Osteocyte (in vitro differentiated cells): Measurements from ENCODE around the gene PTPN3. TPM values are rescaled to one million over a fixed set of nuclear protein-coding genes. Genes with fewer than 3 reads are reported as not detected.

Experiments used
- DNase-seq: peaks from one replicate; pipeline ENCODE4 v3.0.0; 2021; ENCODE audit warnings: mixed read lengths; ENCODE audit not compliant: unreplicated experiment; ENCODE audit errors: extremely low spot score
- H3K27ac Mint-ChIP-seq: one replicate; pipeline ENCODE4 v1.8.0; 2021; ENCODE audit warnings: mild to moderate bottlenecking, mixed read lengths; ENCODE audit not compliant: unreplicated experiment
- H3K27me3 Mint-ChIP-seq: one replicate; pipeline ENCODE4 v1.8.0; 2021; ENCODE audit warnings: mixed read lengths; ENCODE audit not compliant: unreplicated experiment
- H3K36me3 Mint-ChIP-seq: one replicate; pipeline ENCODE4 v1.8.0; 2021; ENCODE audit warnings: mixed read lengths; ENCODE audit not compliant: unreplicated experiment
- H3K4me1 Mint-ChIP-seq: one replicate; pipeline ENCODE4 v1.8.0; 2021; ENCODE audit warnings: mixed read lengths; ENCODE audit not compliant: unreplicated experiment
- H3K4me3 Mint-ChIP-seq: one replicate; pipeline ENCODE4 v1.8.0; 2021; ENCODE audit warnings: mild to moderate bottlenecking, moderate library complexity, mixed read lengths; ENCODE audit not compliant: unreplicated experiment
- H3K9me3 Mint-ChIP-seq: one replicate; pipeline ENCODE4 v1.8.0; 2021; ENCODE audit warnings: mixed read lengths; ENCODE audit not compliant: unreplicated experiment
- CTCF ChIP-seq: fragments of 200-600 bp; sonication (generic); IDR thresholded peaks from 2 replicates; pipeline ENCODE4 v1.5.0; 2021; ENCODE audit warnings: antibody characterized with exemption, mild to moderate bottlenecking, moderate library complexity
- total RNA-seq: library from RNA; stranded (reverse); gene quantifications from 2 replicates; pipeline ENCODE4 v1.2.1, GENCODE V29; 2021

Gene PTPN3
- total RNA-seq, 1 donor from 2014 or later = 4.7 TPM

- Mint-ChIP-seq H3K4me1 (no peaks in the 10 kb centered on the region), H3K36me3 (peaks cover 48% of the 10 kb centered on the region)
Measured at GRCh38 chr9:109385499-109385898, 112.6 kb downstream of the PTPN3 start.

GRCh38 chr9:109383947-109384346 is 114.2 kb downstream of the PTPN3 start:
- Mint-ChIP-seq H3K27ac (no peak overlapping the region), H3K36me3 (peaks cover 49% of the 10 kb centered on the region), H3K4me3 (no peak overlapping the region), H3K27me3 (no peaks in the 10 kb centered on the region), H3K4me1 (no peaks in the 10 kb centered on the region), H3K9me3 (no peaks in the 10 kb centered on the region)
- TF ChIP-seq CTCF = no peak
- DNase-seq = no peak

More at GRCh38 chr9:109385499-109385898, 112.6 kb downstream of the PTPN3 start:
- no peak for TF ChIP-seq CTCF
- Mint-ChIP-seq H3K9me3 (no peaks in the 10 kb centered on the region), H3K4me3 (no peak overlapping the region), H3K27me3 (no peaks in the 10 kb centered on the region), H3K27ac (no peak overlapping the region)
- no peak for DNase-seq

GRCh38 chr9:109383356-109383755 is 114.8 kb downstream of the PTPN3 start:
- Mint-ChIP-seq H3K4me3 (no peak overlapping the region), H3K36me3 (peaks cover 48% of the 10 kb centered on the region), H3K27me3 (no peaks in the 10 kb centered on the region), H3K27ac (no peak overlapping the region), H3K9me3 (no peaks in the 10 kb centered on the region), H3K4me1 (no peaks in the 10 kb centered on the region)
- TF ChIP-seq CTCF = no peak
- no peak for DNase-seq

GRCh38 chr9:109382585-109382984 is 115.5 kb downstream of the PTPN3 start:
- Mint-ChIP-seq H3K4me3 (no peak overlapping the region), H3K36me3 (peaks cover 41% of the 10 kb centered on the region), H3K4me1 (no peaks in the 10 kb centered on the region), H3K9me3 (no peaks in the 10 kb centered on the region), H3K27me3 (no peaks in the 10 kb centered on the region), H3K27ac (no peak overlapping the region)
- TF ChIP-seq CTCF = no peak
- DNase-seq = no peak

GRCh38 chr9:109382182-109382581 is 115.9 kb downstream of the PTPN3 start:
- no peak for DNase-seq
- no peak for TF ChIP-seq CTCF
- Mint-ChIP-seq H3K4me1 (no peaks in the 10 kb centered on the region), H3K9me3 (no peaks in the 10 kb centered on the region), H3K27ac (no peak overlapping the region), H3K4me3 (no peak overlapping the region), H3K36me3 (peaks cover 41% of the 10 kb centered on the region), H3K27me3 (no peaks in the 10 kb centered on the region)
